ENCODE results near the gene KCNH1. TPM values are rescaled to one million over a fixed set of nuclear protein-coding genes. Genes with fewer than 3 reads are reported as not detected.

Gene KCNH1
- total RNA-seq, 1 experiment from 2014 or later = not detected

GRCh38 chr1:210815641-210816550 is 318.1 kb downstream of the KCNH1 start:
- CTCF ChIA-PET = no interaction called here
- Histone ChIP-seq H3K27me3 (replicated peaks; ENCODE audit: insufficient read depth, low read depth, low read length, poor library complexity) (peaks cover 29% of the 10 kb centered on the region), H3K4me3 (ENCODE audit: low read depth, low read length, poor library complexity, severe bottlenecking) (no peak overlapping the region), H3K27ac (ENCODE audit: low read depth, low read length, poor library complexity, severe bottlenecking) (no peak overlapping the region), H3K36me3 (ENCODE audit: insufficient read depth, low read length, poor library complexity, severe bottlenecking) (no peaks in the 10 kb centered on the region), H3K4me1 (ENCODE audit: insufficient read depth, low read length, poor library complexity, severe bottlenecking) (no peaks in the 10 kb centered on the region), H3K9me3 (ENCODE audit: low read depth, low read length, poor library complexity, severe bottlenecking) (no peaks in the 10 kb centered on the region)
- POLR2A ChIA-PET (ENCODE audit: low non-redundant PET) = no interaction called here
- TF ChIP-seq EZH2 (IDR thresholded peaks at IDR 0.05; ENCODE audit: borderline replicate concordance, low read depth, low read length, poor library complexity, severe bottlenecking) (no peak), CTCF (conservative IDR thresholded peaks at IDR 0.05; ENCODE audit: low read depth, low read length) (no peak)
- no TSS peak for BruUV-seq (replicated peaks)
- intact Hi-C loops (cut with micrococcal nuclease; ENCODE audit: unreplicated experiment) = no loop called here
- no peak for DNase-seq (ENCODE audit: low spot score)

GRCh38 chr1:210814382-210815123 is 319.4 kb downstream of the KCNH1 start:
- intact Hi-C loops (cut with micrococcal nuclease; ENCODE audit: unreplicated experiment) = no loop called here

GRCh38 chr1:210801501-210801900 is 332.4 kb downstream of the KCNH1 start:
- CTCF ChIA-PET = no interaction called here
- no peaks in the 10 kb centered on the region for H3K36me3 ChIP-seq (ENCODE audit: insufficient read depth, low read length, poor library complexity, severe bottlenecking)
- H3K4me3 ChIP-seq (ENCODE audit: low read depth, low read length, poor library complexity, severe bottlenecking) = no peak overlapping the region
- peaks cover 33% of the 10 kb centered on the region for H3K27me3 ChIP-seq (replicated peaks; ENCODE audit: insufficient read depth, low read depth, low read length, poor library complexity)
- intact Hi-C loops (cut with micrococcal nuclease; ENCODE audit: unreplicated experiment) = no loop called here
- H3K4me1 ChIP-seq (ENCODE audit: insufficient read depth, low read length, poor library complexity, severe bottlenecking) = no peaks in the 10 kb centered on the region
- POLR2A ChIA-PET (ENCODE audit: low non-redundant PET) = no interaction called here
- DNase-seq (ENCODE audit: low spot score) = no peak
- no peak overlapping the region for H3K27ac ChIP-seq (ENCODE audit: low read depth, low read length, poor library complexity, severe bottlenecking)
- H3K9me3 ChIP-seq (ENCODE audit: low read depth, low read length, poor library complexity, severe bottlenecking) = no peaks in the 10 kb centered on the region
- BruUV-seq (replicated peaks) = no TSS peak
- no peak for TF ChIP-seq EZH2 (IDR thresholded peaks at IDR 0.05; ENCODE audit: borderline replicate concordance, low read depth, low read length, poor library complexity, severe bottlenecking)
- no peak for TF ChIP-seq CTCF (conservative IDR thresholded peaks at IDR 0.05; ENCODE audit: low read depth, low read length)

More at GRCh38 chr1:210814382-210815123, 319.4 kb downstream of the KCNH1 start:
- POLR2A ChIA-PET (ENCODE audit: low non-redundant PET) = no interaction called here
- no peaks in the 10 kb centered on the region for H3K36me3 ChIP-seq (ENCODE audit: insufficient read depth, low read length, poor library complexity, severe bottlenecking)
- no TSS peak for BruUV-seq (replicated peaks)
- H3K27me3 ChIP-seq (replicated peaks; ENCODE audit: insufficient read depth, low read depth, low read length, poor library complexity) = peaks cover 30% of the 10 kb centered on the region
- no peaks in the 10 kb centered on the region for H3K9me3 ChIP-seq (ENCODE audit: low read depth, low read length, poor library complexity, severe bottlenecking)
- H3K27ac ChIP-seq (ENCODE audit: low read depth, low read length, poor library complexity, severe bottlenecking) = no peak overlapping the region
- H3K4me3 ChIP-seq (ENCODE audit: low read depth, low read length, poor library complexity, severe bottlenecking) = no peak overlapping the region
- H3K4me1 ChIP-seq (ENCODE audit: insufficient read depth, low read length, poor library complexity, severe bottlenecking) = no peaks in the 10 kb centered on the region
- DNase-seq (ENCODE audit: low spot score) = no peak
- TF ChIP-seq CTCF (conservative IDR thresholded peaks at IDR 0.05; ENCODE audit: low read depth, low read length) = no peak
- TF ChIP-seq EZH2 (IDR thresholded peaks at IDR 0.05; ENCODE audit: borderline replicate concordance, low read depth, low read length, poor library complexity, severe bottlenecking) = no peak
- CTCF ChIA-PET = no interaction called here

Measured in A673 (cell line).